Measurements from ENCODE around the gene GPATCH2L. TPM values are rescaled to one million over a fixed set of nuclear protein-coding genes. Genes with fewer than 3 reads are reported as not detected.

The GPATCH2L gene
- total and polyA plus RNA-seq, 2 donors (not counting 1 experiment from before 2014, with no cell fraction given) = 17.4 to 82.7 TPM

DNA sequence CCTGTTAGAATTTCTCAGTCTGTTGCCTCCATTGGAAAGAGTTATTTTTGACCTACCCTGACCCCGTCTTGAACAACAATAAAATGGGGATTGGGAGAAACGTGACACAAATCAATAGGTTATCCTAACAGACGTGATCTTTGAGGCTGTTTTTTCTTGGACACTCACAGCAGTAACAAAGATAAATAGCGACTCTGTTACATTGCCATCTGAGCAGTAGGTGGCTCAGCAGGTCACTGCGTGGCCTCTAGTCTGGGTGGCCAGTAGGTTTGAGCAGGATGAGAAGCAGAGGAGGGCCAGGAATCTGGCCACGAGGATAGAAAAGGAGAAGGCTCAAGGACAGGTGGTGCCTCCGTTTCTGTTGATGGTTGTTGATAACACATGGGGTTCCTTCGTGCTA is 101.4 kb downstream of the GPATCH2L start:
- H3K79me2 ChIP-seq (ENCODE audit: control insufficient read depth, insufficient read depth, low read length) = no peaks in the 10 kb centered on the region
- no peaks in the 10 kb centered on the region for H4K20me1 ChIP-seq (ENCODE audit: control insufficient read depth, insufficient read depth, low read length, poor library complexity, severe bottlenecking)
- Mint-ChIP-seq H3K9me3 (ENCODE audit: insufficient read depth) (no peaks in the 10 kb centered on the region), H3K27me3 (peaks cover 12% of the 10 kb centered on the region), H3K27ac (no peak overlapping the region), H3K4me3 (no peak overlapping the region), H3K4me1 (no peaks in the 10 kb centered on the region)
- no peak overlapping the region for H3K27ac ChIP-seq (ENCODE audit: low read length in 2 of 2)
- H3K4me3 ChIP-seq (ENCODE audit: control extremely low read depth in 1 of 5, extremely low read depth in 1 of 5, insufficient read depth in 1 of 5, low read depth in 2 of 5, low read length in 4 of 5) = no peak overlapping the region
- no peaks in the 10 kb centered on the region for H3K4me1 ChIP-seq (ENCODE audit: control insufficient read depth in 2 of 2, insufficient read depth in 2 of 2, low read length in 2 of 2)
- no peak overlapping the region for H2AFZ ChIP-seq (ENCODE audit: insufficient read depth, low read depth, low read length, poor library complexity, severe bottlenecking)
- no peak for DNase-seq
- H3K9me3 ChIP-seq (ENCODE audit: control extremely low read depth in 1 of 3, control insufficient read depth in 2 of 3, insufficient read depth in 1 of 3, low read length in 2 of 3) = no peaks in the 10 kb centered on the region
- H3K4me2 ChIP-seq (replicated peaks; ENCODE audit: low read depth, low read length, poor library complexity, severe bottlenecking) = no peak overlapping the region
- no peak for TF ChIP-seq EZH2 (IDR thresholded peaks at IDR 0.05; ENCODE audit: borderline replicate concordance, insufficient read depth, low read depth, low read length, poor library complexity, severe bottlenecking)
- TF ChIP-seq, protein P1, sequence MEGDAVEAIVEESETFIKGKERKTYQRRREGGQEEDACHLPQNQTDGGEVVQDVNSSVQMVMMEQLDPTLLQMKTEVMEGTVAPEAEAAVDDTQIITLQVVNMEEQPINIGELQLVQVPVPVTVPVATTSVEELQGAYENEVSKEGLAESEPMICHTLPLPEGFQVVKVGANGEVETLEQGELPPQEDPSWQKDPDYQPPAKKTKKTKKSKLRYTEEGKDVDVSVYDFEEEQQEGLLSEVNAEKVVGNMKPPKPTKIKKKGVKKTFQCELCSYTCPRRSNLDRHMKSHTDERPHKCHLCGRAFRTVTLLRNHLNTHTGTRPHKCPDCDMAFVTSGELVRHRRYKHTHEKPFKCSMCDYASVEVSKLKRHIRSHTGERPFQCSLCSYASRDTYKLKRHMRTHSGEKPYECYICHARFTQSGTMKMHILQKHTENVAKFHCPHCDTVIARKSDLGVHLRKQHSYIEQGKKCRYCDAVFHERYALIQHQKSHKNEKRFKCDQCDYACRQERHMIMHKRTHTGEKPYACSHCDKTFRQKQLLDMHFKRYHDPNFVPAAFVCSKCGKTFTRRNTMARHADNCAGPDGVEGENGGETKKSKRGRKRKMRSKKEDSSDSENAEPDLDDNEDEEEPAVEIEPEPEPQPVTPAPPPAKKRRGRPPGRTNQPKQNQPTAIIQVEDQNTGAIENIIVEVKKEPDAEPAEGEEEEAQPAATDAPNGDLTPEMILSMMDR (IDR thresholded peaks at IDR 0.05) = no peak
- H3K9ac ChIP-seq (ENCODE audit: low read length) = no peak overlapping the region
- H3K27me3 ChIP-seq (replicated peaks in 1 of 4; ENCODE audit: control extremely low read depth in 1 of 4, control insufficient read depth in 3 of 4, insufficient read depth in 4 of 4, low read length in 3 of 4) = no peaks in the 10 kb centered on the region
- ATAC-seq (ENCODE audit: low read depth) = no peak
- H3K36me3 ChIP-seq (replicated peaks in 1 of 2; ENCODE audit: control extremely low read depth in 1 of 2, control insufficient read depth in 1 of 2, extremely low read depth in 1 of 2, insufficient read depth in 2 of 2, low read length in 1 of 2) = no peaks in the 10 kb centered on the region
- POLR2A ChIA-PET = no interaction called here
- CTCF ChIA-PET = no interaction called here
- intact Hi-C loops (cut with micrococcal nuclease) = no loop called here
- WGBS (ENCODE audit: insufficient coverage) = 95% methylated on average over 5 of the region's 8 CpGs

DNA sequence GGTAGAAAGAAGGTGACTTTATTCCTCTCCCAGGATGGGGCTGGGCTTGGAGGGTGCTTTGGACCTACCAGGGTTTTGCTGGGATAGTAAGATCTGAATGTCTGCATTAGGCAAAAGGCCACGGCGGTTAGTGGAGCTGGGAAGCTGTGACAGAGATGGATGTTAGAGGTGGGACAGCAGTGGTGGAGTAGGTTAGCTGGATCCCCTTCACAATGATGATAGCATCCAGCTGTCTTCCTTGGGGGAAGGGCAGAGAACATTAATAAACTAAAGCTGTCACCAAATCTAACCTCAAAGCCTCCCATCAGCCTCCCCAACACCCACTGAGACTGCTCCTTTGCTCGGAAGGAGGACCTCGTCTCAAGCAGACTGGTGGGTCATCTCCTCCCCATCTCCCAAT is 104.8 kb downstream of the GPATCH2L start:
- Histone ChIP-seq H3K9ac (ENCODE audit: low read length) (no peak overlapping the region), H2AFZ (ENCODE audit: insufficient read depth, low read depth, low read length, poor library complexity, severe bottlenecking) (no peak overlapping the region), H3K79me2 (ENCODE audit: control insufficient read depth, insufficient read depth, low read length) (no peaks in the 10 kb centered on the region), H4K20me1 (ENCODE audit: control insufficient read depth, insufficient read depth, low read length, poor library complexity, severe bottlenecking) (no peaks in the 10 kb centered on the region), H3K4me3 (ENCODE audit: control extremely low read depth in 1 of 5, extremely low read depth in 1 of 5, insufficient read depth in 1 of 5, low read depth in 2 of 5, low read length in 4 of 5) (no peak overlapping the region), H3K4me1 (ENCODE audit: control insufficient read depth in 2 of 2, insufficient read depth in 2 of 2, low read length in 2 of 2) (no peaks in the 10 kb centered on the region), H3K36me3 (replicated peaks in 1 of 2; ENCODE audit: control extremely low read depth in 1 of 2, control insufficient read depth in 1 of 2, extremely low read depth in 1 of 2, insufficient read depth in 2 of 2, low read length in 1 of 2) (no peaks in the 10 kb centered on the region), H3K9me3 (ENCODE audit: control extremely low read depth in 1 of 3, control insufficient read depth in 2 of 3, insufficient read depth in 1 of 3, low read length in 2 of 3) (no peaks in the 10 kb centered on the region), H3K4me2 (replicated peaks; ENCODE audit: low read depth, low read length, poor library complexity, severe bottlenecking) (no peak overlapping the region), H3K27ac (ENCODE audit: low read length in 2 of 2) (no peak overlapping the region), H3K27me3 (replicated peaks in 1 of 4; ENCODE audit: control extremely low read depth in 1 of 4, control insufficient read depth in 3 of 4, insufficient read depth in 4 of 4, low read length in 3 of 4) (no peaks in the 10 kb centered on the region)
- DNase-seq = no peak
- Mint-ChIP-seq H3K4me1 (no peaks in the 10 kb centered on the region), H3K27me3 (peaks cover 10% of the 10 kb centered on the region), H3K27ac (no peak overlapping the region), H3K4me3 (no peak overlapping the region), H3K9me3 (ENCODE audit: insufficient read depth) (no peaks in the 10 kb centered on the region)
- POLR2A ChIA-PET = no interaction called here
- intact Hi-C loops (cut with micrococcal nuclease) = no loop called here
- CTCF ChIA-PET = no interaction called here
- 50% methylated on average over 4 of the region's 4 CpGs for WGBS (ENCODE audit: insufficient coverage)
- TF ChIP-seq, protein P1 (IDR thresholded peaks at IDR 0.05) = no peak
- ATAC-seq (ENCODE audit: low read depth) = no peak

All from B cell (primary cell).